Suprapubic skin (tissue), 4 donors: Measurements from ENCODE around the gene CABP4.

Source experiments
- CTCF ChIP-seq, 2 donors: fragments of 200-600 bp in 1 of 2; fragments of 450-650 bp in 1 of 2; sonication (generic) in 1 of 2; IDR thresholded peaks; one replicate each; pipeline ENCODE4 v1.5.1; 2016 to 2019; ENCODE audit warnings: antibody characterized with exemption in 2 of 2, mild to moderate bottlenecking in 1 of 2, moderate library complexity in 1 of 2
- EP300 ChIP-seq: sonication (generic); formaldehyde crosslinking; IDR thresholded peaks from one replicate; pipeline ENCODE4 v1.6.1; 2017; ENCODE audit warnings: antibody characterized with exemption
- POLR2A ChIP-seq, 2 donors: fragments of 450-650 bp; IDR thresholded peaks; one replicate each; pipeline ENCODE4 v1.6.1; 2017; ENCODE audit warnings: antibody characterized with exemption in 2 of 2, mild to moderate bottlenecking in 2 of 2, moderate library complexity in 2 of 2
- POLR2AphosphoS5 ChIP-seq, 3 donors: sonication (generic); formaldehyde crosslinking; IDR thresholded peaks; one replicate each; pipeline ENCODE4 v1.6.1; 2017; ENCODE audit warnings: antibody characterized with exemption in 3 of 3

DNA sequence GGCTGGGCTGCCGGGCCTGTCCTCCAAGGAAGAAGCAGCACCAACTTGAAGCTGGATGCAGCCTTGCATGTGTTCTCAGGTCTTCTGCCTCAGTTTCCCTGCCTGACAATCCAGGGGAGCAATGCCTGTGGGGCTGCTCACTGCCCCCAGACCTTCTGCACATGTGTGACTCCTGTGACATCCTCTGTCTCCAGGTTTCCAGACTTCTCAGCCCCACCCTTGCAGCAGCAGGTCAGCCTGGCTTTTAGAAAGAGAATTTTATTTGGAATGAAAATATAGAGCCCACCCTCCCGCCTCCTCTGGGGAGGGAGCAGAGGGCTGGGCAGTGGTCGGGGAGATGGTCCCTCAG lies 17.4 kb upstream of the CABP4 start:
- TF ChIP-seq CTCF (IDR thresholded peaks at IDR 0.05) = no peak
- no peak for TF ChIP-seq POLR2AphosphoS5 (IDR thresholded peaks at IDR 0.05)
- no peak for TF ChIP-seq POLR2A (IDR thresholded peaks at IDR 0.05)
- no peak for TF ChIP-seq EP300
